Nephron progenitor cell (in vitro differentiated cells): ENCODE measurements around the gene RPTOR.
A peak's percentile ranks its signal among the peaks of the same experiment; 100 is the strongest.

Experiments used
- DNase-seq: peaks from one replicate; pipeline ENCODE4 v3.0.0; 2021
- H3K27ac Mint-ChIP-seq: 2 replicates; pipeline ENCODE4 v1.8.0; 2021; ENCODE audit warnings: mild to moderate bottlenecking, moderate library complexity, mixed read lengths
- H3K27me3 Mint-ChIP-seq: 2 replicates; pipeline ENCODE4 v1.8.0; 2021; ENCODE audit warnings: mild to moderate bottlenecking, low read depth, mixed read lengths; ENCODE audit not compliant: poor library complexity
- H3K36me3 Mint-ChIP-seq: 2 replicates; pipeline ENCODE4 v1.8.0; 2021; ENCODE audit warnings: low read depth, mixed read lengths
- H3K4me1 Mint-ChIP-seq: 2 replicates; pipeline ENCODE4 v1.8.0; 2021; ENCODE audit warnings: mixed read lengths
- H3K4me3 Mint-ChIP-seq: 2 replicates; pipeline ENCODE4 v1.8.0; 2021; ENCODE audit warnings: mild to moderate bottlenecking, moderate library complexity, mixed read lengths
- H3K9me3 Mint-ChIP-seq: 2 replicates; pipeline ENCODE4 v1.8.0; 2021; ENCODE audit warnings: mild to moderate bottlenecking, moderate library complexity, mixed read lengths
- TF ChIP-seq, protein P1 (sequence below): fragments of 200-600 bp; sonication (generic); IDR thresholded peaks from 2 replicates; pipeline ENCODE4 v1.5.0; 2021; ENCODE audit warnings: antibody characterized with exemption

Gene RPTOR

DNA sequence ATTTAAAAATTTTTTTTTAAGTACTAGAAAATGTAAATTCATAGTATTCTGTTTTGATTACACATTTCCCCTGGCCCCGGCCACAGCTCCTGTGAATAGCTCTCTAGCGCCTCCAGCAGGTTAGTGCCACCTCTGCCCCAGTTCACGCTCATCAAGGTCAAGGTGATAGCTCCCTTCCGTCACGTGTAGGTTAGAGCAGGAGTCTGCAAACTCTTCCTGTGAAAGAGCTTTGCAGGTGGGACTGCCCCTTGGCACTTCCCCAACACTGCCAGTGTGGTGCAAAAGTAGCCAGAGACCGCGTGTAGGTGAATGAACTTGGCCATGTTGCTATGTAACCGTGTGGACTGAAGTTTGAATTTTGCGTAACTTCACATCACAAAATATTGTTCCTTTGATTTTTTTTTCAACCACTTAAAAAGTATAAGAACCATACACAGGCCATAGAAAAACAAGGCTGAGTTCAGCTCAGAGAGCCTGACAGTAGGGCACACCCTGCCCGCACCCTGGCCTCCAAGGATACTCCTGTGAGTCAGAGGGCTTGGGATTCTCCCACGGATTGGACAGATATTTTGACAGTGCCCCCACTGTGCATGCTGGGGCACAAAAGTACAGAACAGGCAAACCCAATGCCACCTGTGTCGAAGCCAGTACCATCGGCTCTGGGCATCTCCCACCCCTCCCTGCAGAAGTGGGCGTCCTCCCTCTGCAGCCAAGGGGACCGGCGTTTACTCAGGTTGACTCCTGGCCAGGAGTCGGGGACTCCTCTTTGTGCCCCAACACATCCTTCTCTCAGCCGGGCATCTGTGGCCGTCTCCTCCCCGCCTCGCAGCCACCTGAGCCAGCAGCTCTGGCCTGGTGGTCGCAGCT lies 355.0 kb downstream of the RPTOR start:
- peaks cover 3% of the 10 kb centered on the region for H3K27me3 Mint-ChIP-seq
- no peak overlapping the region for H3K4me3 Mint-ChIP-seq
- TF ChIP-seq, protein P1, sequence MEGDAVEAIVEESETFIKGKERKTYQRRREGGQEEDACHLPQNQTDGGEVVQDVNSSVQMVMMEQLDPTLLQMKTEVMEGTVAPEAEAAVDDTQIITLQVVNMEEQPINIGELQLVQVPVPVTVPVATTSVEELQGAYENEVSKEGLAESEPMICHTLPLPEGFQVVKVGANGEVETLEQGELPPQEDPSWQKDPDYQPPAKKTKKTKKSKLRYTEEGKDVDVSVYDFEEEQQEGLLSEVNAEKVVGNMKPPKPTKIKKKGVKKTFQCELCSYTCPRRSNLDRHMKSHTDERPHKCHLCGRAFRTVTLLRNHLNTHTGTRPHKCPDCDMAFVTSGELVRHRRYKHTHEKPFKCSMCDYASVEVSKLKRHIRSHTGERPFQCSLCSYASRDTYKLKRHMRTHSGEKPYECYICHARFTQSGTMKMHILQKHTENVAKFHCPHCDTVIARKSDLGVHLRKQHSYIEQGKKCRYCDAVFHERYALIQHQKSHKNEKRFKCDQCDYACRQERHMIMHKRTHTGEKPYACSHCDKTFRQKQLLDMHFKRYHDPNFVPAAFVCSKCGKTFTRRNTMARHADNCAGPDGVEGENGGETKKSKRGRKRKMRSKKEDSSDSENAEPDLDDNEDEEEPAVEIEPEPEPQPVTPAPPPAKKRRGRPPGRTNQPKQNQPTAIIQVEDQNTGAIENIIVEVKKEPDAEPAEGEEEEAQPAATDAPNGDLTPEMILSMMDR, result peak; percentile 56
- peaks cover 32% of the 10 kb centered on the region for H3K36me3 Mint-ChIP-seq
- no peak overlapping the region for H3K27ac Mint-ChIP-seq
- DNase-seq, result peak; percentile 47
- H3K4me1 Mint-ChIP-seq, result peaks cover 55% of the 10 kb centered on the region
- no peaks in the 10 kb centered on the region for H3K9me3 Mint-ChIP-seq

DNA sequence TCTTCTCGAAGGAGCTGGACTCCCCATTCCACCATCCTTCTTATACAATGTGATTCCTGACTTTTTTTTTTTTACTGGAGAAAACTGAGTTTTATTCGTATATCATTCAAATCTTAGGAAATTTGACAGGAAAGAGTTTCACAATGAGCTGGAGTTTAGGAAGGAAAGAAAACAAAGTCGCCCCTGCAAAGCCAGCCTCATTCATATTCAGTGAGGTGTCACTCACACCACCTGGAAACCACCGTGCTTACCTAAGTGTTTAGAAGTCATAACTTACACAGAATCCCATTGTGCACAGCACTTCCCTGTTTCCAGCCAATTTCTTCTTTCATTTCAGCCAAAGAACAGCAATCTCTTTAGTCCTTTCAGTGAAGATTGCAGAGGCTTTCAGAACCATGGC lies 356.7 kb downstream of the RPTOR start:
- no peak for DNase-seq
- Mint-ChIP-seq H3K4me3 (no peak overlapping the region), H3K4me1 (peaks cover 64% of the 10 kb centered on the region), H3K9me3 (no peaks in the 10 kb centered on the region), H3K27ac (peak overlapping the region; percentile 72), H3K36me3 (peaks cover 22% of the 10 kb centered on the region), H3K27me3 (no peaks in the 10 kb centered on the region)
- TF ChIP-seq, protein P1, result no peak

DNA sequence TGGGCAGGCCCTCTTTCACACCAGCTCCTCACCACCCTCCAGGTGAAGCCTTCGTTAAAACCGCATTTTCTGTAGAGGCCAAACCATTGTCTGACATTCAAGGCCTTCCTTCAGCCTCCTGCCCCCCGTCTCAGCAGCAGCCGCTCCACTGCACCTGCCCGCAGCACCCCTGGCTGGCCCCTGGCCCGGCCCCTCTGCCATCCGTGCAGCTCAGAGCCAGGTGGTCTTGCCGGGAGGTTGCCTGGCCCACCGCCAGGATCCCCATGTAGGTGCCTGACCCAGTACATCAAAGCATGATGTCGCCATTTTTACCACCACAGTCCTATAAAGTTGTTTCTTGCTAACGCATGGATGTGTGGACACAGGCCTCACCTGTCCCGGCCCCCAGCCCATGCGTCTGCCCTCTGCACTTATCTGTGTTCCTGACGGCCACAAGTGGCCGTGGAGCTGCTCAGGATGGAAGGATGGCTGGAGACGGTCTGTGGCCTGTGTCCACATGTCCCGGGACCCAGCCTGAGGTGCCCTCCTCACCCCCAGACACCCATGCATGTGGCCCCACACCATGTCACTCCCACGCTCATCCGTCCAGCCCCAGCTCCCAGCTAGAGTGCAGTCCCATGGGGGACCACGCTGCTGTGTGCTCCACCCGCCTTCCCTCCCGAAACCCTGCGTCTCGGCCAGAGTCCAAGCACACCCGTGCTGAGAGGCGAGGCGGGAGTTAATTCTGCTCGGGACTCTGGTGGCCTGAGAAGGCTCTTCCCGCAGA lies 357.7 kb downstream of the RPTOR start:
- TF ChIP-seq, protein P1, result no peak
- no peak overlapping the region for H3K4me3 Mint-ChIP-seq
- peaks cover 26% of the 10 kb centered on the region for H3K36me3 Mint-ChIP-seq
- H3K27me3 Mint-ChIP-seq, result no peaks in the 10 kb centered on the region
- peak overlapping the region; percentile 25 for H3K27ac Mint-ChIP-seq
- no peak for DNase-seq
- no peaks in the 10 kb centered on the region for H3K9me3 Mint-ChIP-seq
- peaks cover 73% of the 10 kb centered on the region for H3K4me1 Mint-ChIP-seq

DNA sequence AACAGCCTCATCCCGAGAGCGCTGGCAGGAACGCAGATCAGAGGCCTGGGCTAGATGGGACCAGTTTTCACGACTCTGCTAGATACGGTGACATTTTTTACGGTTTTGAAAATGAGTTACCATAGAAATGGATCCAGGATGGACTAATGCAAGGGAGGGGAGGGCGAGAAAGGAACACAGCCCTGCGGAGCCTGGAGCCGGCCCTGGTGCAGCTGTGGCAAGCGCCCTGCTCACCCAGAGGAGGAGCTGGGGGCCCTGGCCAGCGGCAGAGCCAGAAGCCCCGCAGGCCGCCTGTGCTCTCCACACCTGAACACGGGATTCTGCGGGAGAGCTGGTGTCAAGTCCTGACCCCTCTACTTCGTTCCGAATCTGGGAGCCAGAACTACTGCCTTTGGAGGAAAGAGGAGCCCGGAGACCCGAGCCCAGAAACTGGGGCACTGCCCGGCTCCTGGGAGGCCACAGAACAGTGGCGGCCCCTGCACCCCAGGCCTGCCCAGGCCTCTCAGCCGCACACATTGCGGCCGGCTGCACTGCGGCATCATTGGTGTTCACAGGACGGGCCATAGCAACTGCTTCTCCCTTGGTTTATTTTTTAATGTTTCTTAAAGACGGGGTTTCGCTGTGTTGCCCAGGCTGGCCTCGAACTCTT lies 358.4 kb downstream of the RPTOR start:
- peak overlapping the region; percentile 55 for H3K27ac Mint-ChIP-seq
- peaks cover 74% of the 10 kb centered on the region for H3K4me1 Mint-ChIP-seq
- peaks cover 32% of the 10 kb centered on the region for H3K36me3 Mint-ChIP-seq
- no peak for DNase-seq
- TF ChIP-seq, protein P1, result no peak
- no peak overlapping the region for H3K4me3 Mint-ChIP-seq
- H3K27me3 Mint-ChIP-seq, result no peaks in the 10 kb centered on the region
- H3K9me3 Mint-ChIP-seq, result no peaks in the 10 kb centered on the region

DNA sequence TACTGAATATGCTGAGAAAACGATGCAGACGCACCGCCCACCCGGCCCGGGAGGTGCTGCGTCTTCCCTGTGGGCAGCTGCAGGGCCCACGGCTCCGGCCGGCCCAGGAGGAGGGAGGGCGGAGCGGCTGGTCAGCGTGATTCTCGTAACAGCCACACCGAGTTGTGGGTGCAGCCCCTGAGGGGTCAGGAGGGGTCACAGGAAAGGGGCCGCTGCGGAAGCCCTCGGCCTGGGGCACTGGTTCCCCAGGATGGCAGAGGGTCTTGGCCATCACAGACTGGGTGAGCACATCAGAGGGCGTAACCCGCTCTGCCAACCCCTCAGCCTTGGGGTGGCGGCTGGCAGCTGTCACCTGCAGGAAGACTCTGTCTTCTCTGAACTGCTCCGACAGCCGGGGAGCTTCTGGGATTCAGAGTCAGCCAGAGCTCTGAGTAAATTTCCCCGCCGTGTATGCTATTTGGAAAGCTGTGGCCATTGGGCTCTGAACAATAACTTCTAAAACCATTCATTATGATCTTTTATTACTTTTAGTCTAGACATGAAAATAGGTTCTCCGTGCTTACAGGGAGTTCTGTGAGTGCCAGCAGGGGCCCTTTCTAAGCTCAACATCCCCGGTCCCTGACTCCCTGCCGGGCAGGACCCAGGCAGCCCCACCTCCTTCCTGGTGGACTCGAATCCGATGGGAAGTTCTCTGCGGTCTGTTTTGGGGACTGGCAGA lies 359.6 kb downstream of the RPTOR start:
- Mint-ChIP-seq H3K9me3 (no peaks in the 10 kb centered on the region), H3K27ac (peak overlapping the region; percentile 94), H3K27me3 (no peaks in the 10 kb centered on the region)

More for the DNA sequence above, 359.6 kb downstream of the RPTOR start:
- Mint-ChIP-seq H3K36me3 (peaks cover 32% of the 10 kb centered on the region), H3K4me1 (peaks cover 73% of the 10 kb centered on the region), H3K4me3 (no peak overlapping the region)
- no peak for DNase-seq
- TF ChIP-seq, protein P1, result no peak
